PC-9 (cell line): ENCODE results near the gene SCP2. TPM values are rescaled to one million over a fixed set of nuclear protein-coding genes. Genes with fewer than 3 reads are reported as not detected.

Experiments
- BruUV-seq: library from RNA; stranded (reverse); fragments of 400-500 nt; replicated peaks from 2 replicates; lab custom pipeline; 2021; lab: Mats Ljungman, UMichigan
- CTCF ChIA-PET: fragments of 300-600 bp; sonication (Branson Sonifier 250); formaldehyde crosslinking; loops from one replicate; lab custom pipeline; 2022; ENCODE audit warnings: antibody characterized with exemption; lab: Charles Lee
- POLR2A ChIA-PET: fragments of 300-600 bp; sonication (Branson Sonifier 250); formaldehyde crosslinking; loops from one replicate; lab custom pipeline; 2022; ENCODE audit warnings: antibody characterized with exemption; ENCODE audit not compliant: unreplicated experiment; lab: Charles Lee
- DNase-seq, 2 experiments: peaks; one replicate each; pipeline versions ENCODE4 v3.0.0 to v3.0.0-alpha.2; 2015 to 2022; ENCODE audit warnings: mixed read lengths in 1 of 2
- H2AFZ ChIP-seq: fragments of 200-600 bp; sonication (generic); 2 replicates; pipeline ENCODE4 v1.8.1; 2017; ENCODE audit warnings: antibody characterized with exemption
- H3F3A ChIP-seq: fragments of 200-600 bp; sonication (generic); 2 replicates; pipeline ENCODE4 v1.8.1; 2017; ENCODE audit warnings: antibody characterized with exemption, mild to moderate bottlenecking, low read depth; ENCODE audit not compliant: insufficient read depth
- H3K27ac ChIP-seq: fragments of 200-600 bp; sonication (generic); 2 replicates; pipeline ENCODE4 v1.6.1; 2016; ENCODE audit warnings: mixed run types
- H3K27me3 ChIP-seq: fragments of 200-600 bp; sonication (generic); 2 replicates; pipeline ENCODE4 v1.6.1; 2016; ENCODE audit warnings: low read depth, mixed run types; ENCODE audit not compliant: insufficient read depth
- H3K36me3 ChIP-seq: fragments of 200-600 bp; sonication (generic); 2 replicates; pipeline ENCODE4 v1.6.1; 2016; ENCODE audit warnings: low read depth, mixed run types
- H3K4me1 ChIP-seq: fragments of 200-600 bp; sonication (generic); replicated peaks from 2 replicates; pipeline ENCODE4 v1.6.1; 2016; ENCODE audit warnings: mixed run types; ENCODE audit not compliant: insufficient read depth
- H3K4me2 ChIP-seq: fragments of 200-600 bp; sonication (generic); 2 replicates; pipeline ENCODE4 v1.6.1; 2017; ENCODE audit warnings: mixed run types
- H3K4me3 ChIP-seq: fragments of 200-600 bp; sonication (generic); 2 replicates; pipeline ENCODE4 v1.6.1; 2016; ENCODE audit warnings: mixed run types
- H3K79me2 ChIP-seq: fragments of 200-600 bp; sonication (generic); 2 replicates; pipeline ENCODE4 v1.6.1; 2017; ENCODE audit warnings: low read depth, mixed run types
- H3K9me2 ChIP-seq: fragments of 200-600 bp; sonication (generic); 2 replicates; pipeline ENCODE4 v1.8.1; 2017; ENCODE audit warnings: mild to moderate bottlenecking; ENCODE audit not compliant: insufficient read depth
- H3K9me3 ChIP-seq: fragments of 200-600 bp; sonication (generic); 2 replicates; pipeline ENCODE4 v1.8.1; 2016; ENCODE audit warnings: low read depth; ENCODE audit not compliant: insufficient read depth
- H4K20me1 ChIP-seq: fragments of 200-600 bp; sonication (generic); 2 replicates; pipeline ENCODE4 v1.8.1; 2017; ENCODE audit not compliant: insufficient read depth
- EZH2 ChIP-seq: fragments of 200-600 bp; sonication (generic); IDR thresholded peaks from 2 replicates; pipeline ENCODE4 v1.8.0; 2017; ENCODE audit warnings: antibody characterized with exemption, low read depth
- intact Hi-C: fragments of 100-400 bp; cut with micrococcal nuclease; formaldehyde crosslinking; loops from one replicate; pipeline ENCODE4 v1.10.0; 2022; ENCODE audit not compliant: unreplicated experiment
- total RNA-seq: library from RNA; stranded (reverse); gene quantifications from 2 replicates; pipeline ENCODE4 v1.2.3, GENCODE V29; 2021
- TF ChIP-seq, protein P1 (sequence below): fragments of 200-600 bp; sonication (generic); conservative IDR thresholded peaks from 2 replicates; pipeline ENCODE4 v1.6.1; 2017; ENCODE audit warnings: mixed run types, antibody characterized with exemption, mild to moderate bottlenecking, moderate library complexity

The SCP2 gene
- total RNA-seq, 1 experiment from 2014 or later = 87.8 TPM

DNA sequence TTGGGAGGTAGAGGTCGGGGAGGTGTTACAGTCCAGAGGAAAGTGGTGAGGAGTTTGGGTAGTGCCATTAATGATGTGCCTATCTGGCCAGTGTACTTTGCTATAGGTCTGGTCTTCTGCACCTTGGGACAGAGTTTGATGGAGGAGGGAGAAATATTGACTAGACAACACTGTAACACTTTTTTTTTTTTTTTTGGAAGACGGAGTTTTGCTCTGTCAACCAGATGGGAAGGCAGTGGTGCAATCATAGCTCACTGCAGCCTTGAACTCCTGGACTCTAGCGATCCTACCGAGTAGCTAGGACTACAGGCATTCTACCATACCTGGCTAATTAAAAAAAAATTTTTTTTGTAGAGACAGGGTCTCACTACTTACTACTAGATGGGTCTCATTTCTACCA lies 1.9 kb downstream of the SCP2 start:
- TF ChIP-seq, protein P1, sequence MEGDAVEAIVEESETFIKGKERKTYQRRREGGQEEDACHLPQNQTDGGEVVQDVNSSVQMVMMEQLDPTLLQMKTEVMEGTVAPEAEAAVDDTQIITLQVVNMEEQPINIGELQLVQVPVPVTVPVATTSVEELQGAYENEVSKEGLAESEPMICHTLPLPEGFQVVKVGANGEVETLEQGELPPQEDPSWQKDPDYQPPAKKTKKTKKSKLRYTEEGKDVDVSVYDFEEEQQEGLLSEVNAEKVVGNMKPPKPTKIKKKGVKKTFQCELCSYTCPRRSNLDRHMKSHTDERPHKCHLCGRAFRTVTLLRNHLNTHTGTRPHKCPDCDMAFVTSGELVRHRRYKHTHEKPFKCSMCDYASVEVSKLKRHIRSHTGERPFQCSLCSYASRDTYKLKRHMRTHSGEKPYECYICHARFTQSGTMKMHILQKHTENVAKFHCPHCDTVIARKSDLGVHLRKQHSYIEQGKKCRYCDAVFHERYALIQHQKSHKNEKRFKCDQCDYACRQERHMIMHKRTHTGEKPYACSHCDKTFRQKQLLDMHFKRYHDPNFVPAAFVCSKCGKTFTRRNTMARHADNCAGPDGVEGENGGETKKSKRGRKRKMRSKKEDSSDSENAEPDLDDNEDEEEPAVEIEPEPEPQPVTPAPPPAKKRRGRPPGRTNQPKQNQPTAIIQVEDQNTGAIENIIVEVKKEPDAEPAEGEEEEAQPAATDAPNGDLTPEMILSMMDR = no peak
- no peak for TF ChIP-seq EZH2
- intact Hi-C loops = loop anchor here (10.0 kb wide), 1 partner anchor 116 kb away; no protein-coding TSS in a partner anchor
- no TSS peak for BruUV-seq
- no peaks in the 10 kb centered on the region for H3K79me2 ChIP-seq
- H4K20me1 ChIP-seq = no peaks in the 10 kb centered on the region
- no peak overlapping the region for H3K4me3 ChIP-seq
- no peaks in the 10 kb centered on the region for H3K9me3 ChIP-seq
- 0 out of 2 replicates have a peak, but pooled peaks cover 9% of the 10 kb centered on the region for H3K4me1 ChIP-seq
- ChIA-PET POLR2A (no interaction called here), CTCF (interaction anchor here (0.6 kb wide), 1 partner anchor 467 kb away, joined by 3 read pairs; no protein-coding TSS in a partner anchor)
- H3K9me2 ChIP-seq = no peaks in the 10 kb centered on the region
- H3K36me3 ChIP-seq = no peaks in the 10 kb centered on the region
- no peak overlapping the region for H3K27ac ChIP-seq
- H3F3A ChIP-seq = no peaks in the 10 kb centered on the region
- 0 out of 2 replicates have a peak overlapping the region, but pooled peaks have one; percentile 17 for H3K4me2 ChIP-seq
- no peaks in the 10 kb centered on the region for H3K27me3 ChIP-seq
- no peak overlapping the region for H2AFZ ChIP-seq
- no peak for DNase-seq

DNA sequence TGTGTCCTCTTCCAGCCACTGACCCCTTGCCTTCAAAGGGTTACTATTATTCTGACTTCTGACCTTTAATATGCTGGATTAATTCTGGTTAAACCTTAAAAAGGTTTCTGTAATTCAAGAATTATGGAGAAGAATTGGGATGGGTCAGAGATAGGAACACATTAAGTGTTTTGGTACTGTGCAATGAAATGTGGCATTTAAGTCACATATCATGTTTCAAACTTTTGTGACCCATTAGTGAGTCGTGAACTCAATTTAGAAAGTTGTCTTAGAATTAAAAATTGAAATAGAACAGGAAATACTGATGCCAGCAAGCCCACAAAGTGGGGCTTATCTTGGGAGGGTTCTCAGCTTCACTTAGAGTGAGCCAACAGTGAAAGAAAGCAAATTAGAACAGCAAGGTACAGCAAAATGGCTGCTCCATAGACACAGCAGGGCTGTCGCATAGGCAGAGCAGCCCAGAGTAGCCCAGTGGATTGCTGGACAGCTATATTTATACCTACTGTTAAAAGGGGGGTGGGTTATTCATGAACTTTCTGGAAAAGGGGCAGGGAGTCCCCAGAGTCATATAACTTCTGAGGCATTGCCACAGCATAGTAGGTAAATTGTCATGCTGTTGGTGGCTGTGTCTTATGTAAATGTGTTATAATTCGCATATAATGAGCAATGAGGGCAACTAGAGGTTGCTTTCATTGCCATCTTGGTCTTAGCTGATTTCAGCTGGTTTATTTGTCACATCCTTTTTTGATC lies 10.5 kb downstream of the SCP2 start:
- H3K9me3 ChIP-seq = no peaks in the 10 kb centered on the region

DNA sequence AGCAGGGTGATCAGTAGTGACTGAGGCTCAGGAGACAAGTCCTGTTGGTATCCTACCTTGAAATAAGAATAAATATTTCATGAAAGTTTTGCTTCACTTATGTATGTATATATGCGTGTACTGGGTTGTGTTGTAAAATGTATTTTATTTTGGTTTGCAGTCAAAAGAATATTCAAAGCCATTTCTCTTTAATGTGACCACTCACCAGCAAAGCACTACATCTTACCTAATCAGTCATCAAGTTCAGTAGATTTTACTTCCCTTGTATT lies 11.0 kb downstream of the SCP2 start:
- POLR2A ChIA-PET = no interaction called here
- CTCF ChIA-PET = no interaction called here
- H3K4me2 ChIP-seq = no peak overlapping the region
- H3K27me3 ChIP-seq = no peaks in the 10 kb centered on the region
- DNase-seq = no peak
- no peaks in the 10 kb centered on the region for H3K4me1 ChIP-seq
- H3K9me2 ChIP-seq = no peaks in the 10 kb centered on the region
- H3K79me2 ChIP-seq = no peaks in the 10 kb centered on the region
- no peak overlapping the region for H3K27ac ChIP-seq
- H4K20me1 ChIP-seq = 0 out of 2 replicates have a peak, but pooled peaks cover 5% of the 10 kb centered on the region
- no peak overlapping the region for H3K4me3 ChIP-seq
- intact Hi-C loops = no loop called here
- no peaks in the 10 kb centered on the region for H3K9me3 ChIP-seq
- TF ChIP-seq, protein P1 = no peak
- TF ChIP-seq EZH2 = no peak
- no TSS peak for BruUV-seq
- H2AFZ ChIP-seq = no peak overlapping the region
- H3K36me3 ChIP-seq = no peaks in the 10 kb centered on the region
- no peaks in the 10 kb centered on the region for H3F3A ChIP-seq

More for the DNA sequence above, 10.5 kb downstream of the SCP2 start:
- CTCF ChIA-PET = no interaction called here
- 0 out of 2 replicates have a peak, but pooled peaks cover 5% of the 10 kb centered on the region for H4K20me1 ChIP-seq
- intact Hi-C loops = no loop called here
- H3K27me3 ChIP-seq = no peaks in the 10 kb centered on the region
- DNase-seq = no peak
- BruUV-seq = no TSS peak
- no peak overlapping the region for H2AFZ ChIP-seq
- POLR2A ChIA-PET = no interaction called here
- H3K4me1 ChIP-seq = no peaks in the 10 kb centered on the region
- H3K79me2 ChIP-seq = no peaks in the 10 kb centered on the region
- H3K4me2 ChIP-seq = no peak overlapping the region
- no peaks in the 10 kb centered on the region for H3F3A ChIP-seq
- no peak overlapping the region for H3K27ac ChIP-seq
- H3K9me2 ChIP-seq = no peaks in the 10 kb centered on the region
- H3K36me3 ChIP-seq = no peaks in the 10 kb centered on the region
- H3K4me3 ChIP-seq = no peak overlapping the region
- no peak for TF ChIP-seq EZH2
- TF ChIP-seq, protein P1 = no peak
